GM06990 (cell line): ENCODE data around the gene LIPG.
"Not testable (repeated sequence)": the region's sequence is repeated elsewhere in the genome, so short reads cannot be mapped to it uniquely, and the experiment has no call there.

Source experiments
- DNase-seq: peaks from one replicate; pipeline ENCODE4 v3.0.0-alpha.2; 2011; ENCODE audit not compliant: insufficient read length; ENCODE audit errors: extremely low read depth
- H3K27me3 ChIP-seq: replicated peaks from 2 replicates; pipeline ENCODE4 v1.6.0; 2011; ENCODE audit warnings: low read length; ENCODE audit not compliant: control insufficient read depth, insufficient read depth
- H3K36me3 ChIP-seq: 2 replicates; pipeline ENCODE4 v1.5.1; 2011; ENCODE audit warnings: low read length; ENCODE audit not compliant: control insufficient read depth, insufficient read depth
- H3K4me3 ChIP-seq: replicated peaks from 2 replicates; pipeline ENCODE4 v1.5.1; 2011; ENCODE audit warnings: low read depth, mild to moderate bottlenecking, control low read depth, low read length
- TF ChIP-seq, protein P1 (sequence below): IDR thresholded peaks from 2 replicates; pipeline ENCODE4 v1.5.1; 2011; ENCODE audit warnings: low read length, control low read depth, mild to moderate bottlenecking, inconsistent platforms; ENCODE audit not compliant: insufficient read depth, poor library complexity, severe bottlenecking

Gene LIPG

DNA sequence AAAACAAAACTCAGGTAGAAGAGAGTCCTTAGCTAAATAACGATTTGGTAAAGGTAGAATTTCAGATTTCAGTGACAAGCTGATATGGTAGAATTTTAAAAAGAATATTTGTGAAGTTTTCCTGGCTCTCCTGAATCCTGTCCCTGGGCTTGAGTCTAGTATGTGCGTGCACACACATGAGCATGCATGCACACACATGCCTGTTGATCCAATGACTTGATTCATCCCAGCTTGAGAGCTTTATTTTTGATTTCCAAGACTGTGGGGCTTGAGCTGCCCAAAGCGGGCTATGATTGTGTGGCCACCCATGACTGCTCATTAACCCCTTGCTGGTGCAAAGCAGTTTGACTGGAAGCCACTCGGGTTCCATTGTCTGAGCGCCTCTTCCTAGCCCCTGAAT, 9.0 kb downstream of the LIPG start:
- H3K27me3 ChIP-seq, result no peaks in the 10 kb centered on the region; the same call in 1 of the 2 replicates
- TF ChIP-seq, protein P1, sequence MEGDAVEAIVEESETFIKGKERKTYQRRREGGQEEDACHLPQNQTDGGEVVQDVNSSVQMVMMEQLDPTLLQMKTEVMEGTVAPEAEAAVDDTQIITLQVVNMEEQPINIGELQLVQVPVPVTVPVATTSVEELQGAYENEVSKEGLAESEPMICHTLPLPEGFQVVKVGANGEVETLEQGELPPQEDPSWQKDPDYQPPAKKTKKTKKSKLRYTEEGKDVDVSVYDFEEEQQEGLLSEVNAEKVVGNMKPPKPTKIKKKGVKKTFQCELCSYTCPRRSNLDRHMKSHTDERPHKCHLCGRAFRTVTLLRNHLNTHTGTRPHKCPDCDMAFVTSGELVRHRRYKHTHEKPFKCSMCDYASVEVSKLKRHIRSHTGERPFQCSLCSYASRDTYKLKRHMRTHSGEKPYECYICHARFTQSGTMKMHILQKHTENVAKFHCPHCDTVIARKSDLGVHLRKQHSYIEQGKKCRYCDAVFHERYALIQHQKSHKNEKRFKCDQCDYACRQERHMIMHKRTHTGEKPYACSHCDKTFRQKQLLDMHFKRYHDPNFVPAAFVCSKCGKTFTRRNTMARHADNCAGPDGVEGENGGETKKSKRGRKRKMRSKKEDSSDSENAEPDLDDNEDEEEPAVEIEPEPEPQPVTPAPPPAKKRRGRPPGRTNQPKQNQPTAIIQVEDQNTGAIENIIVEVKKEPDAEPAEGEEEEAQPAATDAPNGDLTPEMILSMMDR, result no peak
- H3K4me3 ChIP-seq, result no peak overlapping the region
- DNase-seq, result no peak
- no peaks in the 10 kb centered on the region for H3K36me3 ChIP-seq

DNA sequence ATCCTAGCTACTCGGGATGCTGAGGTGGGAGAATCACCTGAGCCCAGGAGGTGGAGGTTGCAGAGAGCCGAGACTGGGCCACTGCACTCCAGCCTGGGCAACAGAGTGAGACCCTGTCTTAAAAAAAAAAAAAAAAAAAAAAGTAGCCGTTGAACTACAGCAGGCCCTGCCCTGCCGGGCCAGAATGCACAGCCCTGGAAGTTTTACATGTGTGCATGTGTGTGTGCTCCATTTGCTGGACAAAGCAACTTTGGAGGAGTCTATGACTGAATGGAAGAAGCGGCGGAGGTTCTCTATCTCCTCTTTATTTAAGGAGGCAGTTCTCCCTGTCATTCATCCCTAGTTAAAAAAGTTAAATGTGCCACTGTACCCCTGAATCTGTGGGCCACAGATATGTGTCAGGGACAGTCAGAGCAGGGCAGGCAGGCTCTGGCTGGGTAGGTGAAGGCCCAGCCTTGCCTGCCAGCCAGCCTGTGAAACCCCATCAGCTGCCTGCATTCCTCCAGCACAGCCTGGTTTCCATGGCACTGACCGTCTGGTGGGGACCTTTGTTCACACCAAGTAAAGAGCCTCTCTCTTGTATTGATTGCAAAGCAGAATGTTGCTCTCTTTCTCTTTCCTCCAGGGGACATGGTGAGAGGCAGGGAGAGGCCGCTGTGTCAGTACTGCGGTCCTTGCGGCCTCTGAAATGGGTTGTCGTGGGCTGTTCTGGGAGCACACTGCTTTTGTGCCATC, 10.9 kb downstream of the LIPG start:
- no peaks in the 10 kb centered on the region; the same call in 1 of the 2 replicates for H3K27me3 ChIP-seq
- TF ChIP-seq, protein P1, result no peak
- DNase-seq, result no peak
- H3K36me3 ChIP-seq, result no peaks in the 10 kb centered on the region
- no peak overlapping the region for H3K4me3 ChIP-seq

GRCh38 chr18:49573835-49574234, 12.0 kb downstream of the LIPG start:
- Histone ChIP-seq H3K27me3 (no peaks in the 10 kb centered on the region; the same call in 1 of the 2 replicates), H3K4me3 (no peak overlapping the region), H3K36me3 (no peaks in the 10 kb centered on the region)
- no peak for DNase-seq
- TF ChIP-seq, protein P1, result no peak

- H3K4me3 ChIP-seq, DNase-seq, H3K27me3 ChIP-seq, H3K36me3 ChIP-seq: not testable (repeated sequence)
These were observed 17.2 kb downstream of the LIPG start for GRCh38 chr18:49579041-49579440.

- not testable (repeated sequence) for DNase-seq, H3K36me3 ChIP-seq, H3K4me3 ChIP-seq, H3K27me3 ChIP-seq
These were observed 17.7 kb downstream of the LIPG start for GRCh38 chr18:49579583-49579982.

DNA sequence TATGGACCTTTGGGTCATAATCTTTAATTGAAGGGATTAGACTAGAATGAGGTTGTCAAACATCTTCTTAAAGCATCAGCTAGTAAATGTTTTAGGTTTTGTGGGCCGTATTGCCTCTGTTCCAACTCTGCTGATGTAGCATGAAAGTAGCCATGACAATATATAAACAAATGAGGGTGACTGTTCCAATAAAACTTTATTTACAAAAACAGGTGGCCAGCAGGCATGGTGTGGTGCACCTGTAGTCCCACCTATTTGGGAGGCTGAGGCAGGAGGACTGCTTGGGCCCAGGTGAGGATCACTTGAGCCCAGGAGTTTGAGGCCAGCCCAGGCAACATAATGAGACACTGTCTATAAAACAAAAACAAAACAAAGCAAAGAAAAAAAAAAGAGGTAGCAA, 18.4 kb downstream of the LIPG start:
- Histone ChIP-seq H3K27me3 (no peaks in the 10 kb centered on the region; the same call in 1 of the 2 replicates), H3K4me3 (no peak overlapping the region), H3K36me3 (no peaks in the 10 kb centered on the region)
- DNase-seq, result no peak
- TF ChIP-seq, protein P1, result no peak

DNA sequence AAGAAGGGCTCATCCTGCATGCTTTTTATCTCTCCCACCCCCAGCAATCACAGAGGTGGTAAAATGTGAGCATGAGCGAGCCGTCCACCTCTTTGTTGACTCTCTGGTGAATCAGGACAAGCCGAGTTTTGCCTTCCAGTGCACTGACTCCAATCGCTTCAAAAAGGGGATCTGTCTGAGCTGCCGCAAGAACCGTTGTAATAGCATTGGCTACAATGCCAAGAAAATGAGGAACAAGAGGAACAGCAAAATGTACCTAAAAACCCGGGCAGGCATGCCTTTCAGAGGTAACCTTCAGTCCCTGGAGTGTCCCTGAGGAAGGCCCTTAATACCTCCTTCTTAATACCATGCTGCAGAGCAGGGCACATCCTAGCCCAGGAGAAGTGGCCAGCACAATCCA, 19.5 kb downstream of the LIPG start:
- TF ChIP-seq, protein P1, result no peak
- DNase-seq, result no peak
- Histone ChIP-seq H3K4me3 (no peak overlapping the region), H3K27me3 (no peaks in the 10 kb centered on the region; the same call in 1 of the 2 replicates), H3K36me3 (no peaks in the 10 kb centered on the region)
